Measurements from ENCODE around the gene MERTK. TPM values are rescaled to one million over a fixed set of nuclear protein-coding genes. Genes with fewer than 3 reads are reported as not detected.

Gene MERTK
- total RNA-seq, 1 donor: under 0.01 TPM

GRCh38 chr2:112027767-112028166 is 129.4 kb downstream of the MERTK start:
- H3K4me3 ChIP-seq (ENCODE audit: low read depth, low read length): no peak overlapping the region
- no peak for DNase-seq (ENCODE audit: low read depth)
- TF ChIP-seq CTCF (IDR thresholded peaks at IDR 0.05; ENCODE audit: insufficient read depth, low read depth, low read length): no peak

GRCh38 chr2:112029164-112029563 is 130.8 kb downstream of the MERTK start:
- no peak for TF ChIP-seq CTCF (IDR thresholded peaks at IDR 0.05; ENCODE audit: insufficient read depth, low read depth, low read length)
- DNase-seq (ENCODE audit: low read depth): no peak
- H3K4me3 ChIP-seq (ENCODE audit: low read depth, low read length): no peak overlapping the region

GRCh38 chr2:112031473-112032223 is 133.2 kb downstream of the MERTK start:
- DNase-seq (ENCODE audit: low read depth): peak; percentile 38
- no peak overlapping the region for H3K4me3 ChIP-seq (ENCODE audit: low read depth, low read length)
- no peak for TF ChIP-seq CTCF (IDR thresholded peaks at IDR 0.05; ENCODE audit: insufficient read depth, low read depth, low read length)

- TF ChIP-seq CTCF (IDR thresholded peaks at IDR 0.05; ENCODE audit: insufficient read depth, low read depth, low read length): no peak
- peak; percentile 67 for DNase-seq (ENCODE audit: low read depth)
- no peak overlapping the region for H3K4me3 ChIP-seq (ENCODE audit: low read depth, low read length)
These were observed 133.8 kb downstream of the MERTK start for GRCh38 chr2:112032224-112032586.

GRCh38 chr2:112032689-112033465 is 134.5 kb downstream of the MERTK start:
- H3K4me3 ChIP-seq (ENCODE audit: low read depth, low read length): no peak overlapping the region
- peak; percentile 91 for DNase-seq (ENCODE audit: low read depth)
- no peak for TF ChIP-seq CTCF (IDR thresholded peaks at IDR 0.05; ENCODE audit: insufficient read depth, low read depth, low read length)

- peak; percentile 61 for DNase-seq (ENCODE audit: low read depth)
- no peak overlapping the region for H3K4me3 ChIP-seq (ENCODE audit: low read depth, low read length)
- no peak for TF ChIP-seq CTCF (IDR thresholded peaks at IDR 0.05; ENCODE audit: insufficient read depth, low read depth, low read length)
These were observed 135.2 kb downstream of the MERTK start for GRCh38 chr2:112033600-112033999.

Data from fibroblast of villous mesenchyme (primary cell).